SK-N-MC (cell line): Measurements from ENCODE around the gene PTRHD1.

ENCODE experiments used
- DNase-seq: peaks from one replicate; pipeline ENCODE4 v3.0.0-alpha.2; 2011; ENCODE audit warnings: low read depth, low spot score
- H3K27ac ChIP-seq: fragments of 200-600 bp; sonication (generic); 2 replicates; pipeline ENCODE4 v1.5.1; 2016; ENCODE audit warnings: mixed run types
- H3K36me3 ChIP-seq: fragments of 200-600 bp; sonication (generic); 2 replicates; pipeline ENCODE4 v1.6.1; 2017; ENCODE audit warnings: antibody characterized with exemption, low read length, mixed read lengths; ENCODE audit not compliant: insufficient read depth
- H3K4me3 ChIP-seq: fragments of 200-600 bp; sonication (generic); 2 replicates; pipeline ENCODE4 v1.5.1; 2016
- H3K9ac ChIP-seq: fragments of 200-600 bp; sonication (generic); 2 replicates; pipeline ENCODE4 v1.8.0; 2017; ENCODE audit warnings: mixed run types, mixed read lengths; ENCODE audit not compliant: insufficient read length
- H3K9me3 ChIP-seq: fragments of 200-600 bp; sonication (generic); 2 replicates; pipeline ENCODE4 v1.6.1; 2017; ENCODE audit warnings: low read depth, mild to moderate bottlenecking, antibody characterized with exemption, low read length, moderate library complexity, mixed read lengths
- EZH2 ChIP-seq: fragments of 200-600 bp; sonication (generic); IDR thresholded peaks from one replicate; pipeline ENCODE4 v1.6.1; 2017; ENCODE audit warnings: antibody characterized with exemption
- FOXP2 ChIP-seq: optimal IDR thresholded peaks from 2 replicates; pipeline ENCODE3; 2011; ENCODE audit warnings: mild to moderate bottlenecking, moderate library complexity; ENCODE audit not compliant: insufficient read depth; ENCODE audit errors: extremely low read length, control extremely low read depth
- POLR2AphosphoS5 ChIP-seq: IDR thresholded peaks from 2 replicates; pipeline ENCODE4 v1.6.1; 2012; ENCODE audit warnings: mild to moderate bottlenecking, low read depth, low read length, borderline replicate concordance

PTRHD1 gene

DNA sequence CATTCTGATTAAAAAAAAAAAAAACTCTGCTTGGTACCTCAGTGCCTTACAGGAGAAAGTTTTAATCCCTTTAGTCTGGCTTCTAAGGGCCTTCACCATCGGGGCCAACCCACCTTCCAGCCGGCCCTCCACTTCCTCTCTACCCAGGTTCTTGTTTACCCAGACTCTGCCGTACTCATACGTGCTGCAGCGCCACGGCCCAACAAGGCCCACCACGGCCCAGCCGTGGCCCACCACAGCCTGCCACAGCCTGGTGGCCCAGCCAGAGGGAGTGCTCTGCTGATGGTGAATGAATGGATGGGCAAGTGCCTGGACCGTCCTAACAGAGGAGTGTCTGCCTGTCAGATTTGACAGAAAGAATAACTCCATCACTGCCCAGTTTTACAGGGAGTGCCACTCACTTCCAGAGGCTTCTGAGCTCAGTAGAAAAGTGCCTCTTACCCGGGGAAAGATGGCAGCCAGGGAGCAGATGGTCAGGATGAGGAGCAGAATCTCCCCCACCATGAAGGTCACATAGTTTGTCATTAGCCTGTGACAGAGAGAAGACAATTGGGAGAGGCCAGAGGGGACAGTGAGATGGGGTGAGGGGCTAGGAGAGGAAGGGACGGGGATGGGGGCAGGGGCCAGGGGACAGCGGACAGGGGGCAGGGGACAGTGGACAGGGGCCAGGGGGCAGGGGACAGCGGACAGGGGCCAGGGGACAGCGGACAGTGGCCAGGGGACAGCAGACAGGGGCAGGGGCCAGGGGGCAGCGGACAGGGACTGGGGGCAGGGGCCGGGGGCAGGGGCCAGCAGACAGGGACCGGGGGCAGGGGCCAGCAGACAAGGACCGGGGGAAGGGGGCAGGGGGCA, 38.3 kb upstream of the PTRHD1 start:
- Histone ChIP-seq H3K36me3 (no peaks in the 10 kb centered on the region), H3K27ac (no peak overlapping the region), H3K9me3 (no peaks in the 10 kb centered on the region), H3K9ac (no peak overlapping the region), H3K4me3 (no peak overlapping the region)
- no peak for DNase-seq
- no peak for TF ChIP-seq EZH2
- no peak for TF ChIP-seq POLR2AphosphoS5
- no peak for TF ChIP-seq FOXP2

DNA sequence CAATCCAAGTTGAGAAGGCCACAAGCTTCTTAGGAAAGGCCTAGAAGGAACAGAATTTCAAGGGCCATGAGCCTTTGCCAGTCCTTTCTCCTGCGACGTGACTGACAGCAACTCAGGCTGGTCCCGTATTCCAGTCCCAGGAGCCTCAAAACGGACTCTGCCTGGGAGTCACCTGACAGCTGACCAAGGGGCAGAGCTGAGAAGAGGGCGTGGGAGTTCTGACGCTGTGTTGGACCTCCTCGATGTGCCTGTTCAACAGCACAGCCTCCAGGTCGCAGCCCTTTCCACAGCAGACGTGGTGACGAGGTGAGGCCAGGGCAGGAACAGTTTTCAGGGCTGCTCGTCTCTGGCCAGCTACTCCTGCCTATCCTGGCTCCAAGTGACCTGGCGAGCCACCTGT, 37.6 kb upstream of the PTRHD1 start:
- no peak overlapping the region for H3K9ac ChIP-seq
- H3K9me3 ChIP-seq, result no peaks in the 10 kb centered on the region
- DNase-seq, result no peak
- no peaks in the 10 kb centered on the region for H3K36me3 ChIP-seq
- TF ChIP-seq FOXP2 (no peak), EZH2 (no peak), POLR2AphosphoS5 (no peak)
- H3K4me3 ChIP-seq, result no peak overlapping the region
- no peak overlapping the region for H3K27ac ChIP-seq

DNA sequence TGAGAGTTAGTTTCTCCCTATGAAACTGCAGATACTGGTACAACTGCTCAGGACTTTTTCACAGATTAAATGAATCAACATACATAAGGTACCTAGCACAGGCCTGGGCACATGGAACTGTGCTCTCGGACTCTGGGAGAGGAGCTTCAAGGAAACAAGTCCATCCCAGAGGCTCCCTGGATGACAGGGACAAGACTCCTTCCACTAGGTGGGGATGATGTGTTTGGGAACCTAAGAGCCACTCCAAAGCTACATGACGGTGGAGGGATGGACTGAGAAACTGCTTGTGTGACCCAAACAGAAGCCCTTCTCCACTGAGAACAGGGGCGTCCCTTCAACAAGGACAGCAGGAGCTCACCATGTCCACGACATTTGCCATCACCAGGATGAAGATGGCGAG, 37.2 kb upstream of the PTRHD1 start:
- no peak for TF ChIP-seq FOXP2
- no peak for DNase-seq
- no peaks in the 10 kb centered on the region for H3K9me3 ChIP-seq
- H3K36me3 ChIP-seq, result no peaks in the 10 kb centered on the region
- no peak overlapping the region for H3K9ac ChIP-seq
- H3K27ac ChIP-seq, result no peak overlapping the region
- H3K4me3 ChIP-seq, result no peak overlapping the region

DNA sequence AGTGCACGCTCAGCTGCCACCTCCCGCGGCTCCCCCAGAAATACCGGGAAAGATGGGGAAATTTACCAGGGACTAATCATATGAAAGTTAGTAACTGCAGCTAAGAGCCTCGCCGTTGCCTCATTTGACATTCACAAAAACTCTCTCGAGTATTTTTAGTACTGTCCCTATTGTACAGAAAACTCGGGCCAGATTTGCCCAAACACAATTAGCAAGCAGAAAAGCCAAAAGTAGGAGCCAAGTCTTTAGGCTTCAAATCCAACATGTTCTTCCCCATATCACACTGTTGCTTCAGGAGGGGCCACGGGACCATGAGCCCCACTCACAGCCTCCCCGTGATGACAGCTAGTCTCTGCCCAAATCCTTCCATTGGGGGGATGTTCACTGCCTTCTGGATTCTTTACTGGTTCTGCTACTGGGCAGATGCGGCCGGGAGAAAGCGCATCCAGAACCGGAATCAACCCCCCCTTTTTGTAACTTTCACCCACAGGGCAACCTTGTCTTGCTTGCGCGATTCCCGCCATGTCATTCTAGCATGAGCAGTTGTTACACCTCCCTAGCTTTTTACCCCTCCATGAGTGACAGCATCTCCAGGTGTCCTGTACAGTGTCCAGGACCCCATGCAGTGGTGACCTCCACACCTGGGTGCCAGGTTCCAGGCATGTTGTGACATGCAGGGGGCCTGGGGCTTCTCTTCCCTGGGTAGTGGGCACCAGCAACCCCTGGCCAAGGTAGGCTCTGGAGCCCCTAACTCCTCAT, 35.2 kb upstream of the PTRHD1 start:
- Histone ChIP-seq H3K9ac (no peak overlapping the region), H3K36me3 (peaks cover 4% of the 10 kb centered on the region; the same call in 1 of the 2 replicates)
- TF ChIP-seq EZH2, result no peak
- TF ChIP-seq FOXP2, result no peak
- no peak for TF ChIP-seq POLR2AphosphoS5

DNA sequence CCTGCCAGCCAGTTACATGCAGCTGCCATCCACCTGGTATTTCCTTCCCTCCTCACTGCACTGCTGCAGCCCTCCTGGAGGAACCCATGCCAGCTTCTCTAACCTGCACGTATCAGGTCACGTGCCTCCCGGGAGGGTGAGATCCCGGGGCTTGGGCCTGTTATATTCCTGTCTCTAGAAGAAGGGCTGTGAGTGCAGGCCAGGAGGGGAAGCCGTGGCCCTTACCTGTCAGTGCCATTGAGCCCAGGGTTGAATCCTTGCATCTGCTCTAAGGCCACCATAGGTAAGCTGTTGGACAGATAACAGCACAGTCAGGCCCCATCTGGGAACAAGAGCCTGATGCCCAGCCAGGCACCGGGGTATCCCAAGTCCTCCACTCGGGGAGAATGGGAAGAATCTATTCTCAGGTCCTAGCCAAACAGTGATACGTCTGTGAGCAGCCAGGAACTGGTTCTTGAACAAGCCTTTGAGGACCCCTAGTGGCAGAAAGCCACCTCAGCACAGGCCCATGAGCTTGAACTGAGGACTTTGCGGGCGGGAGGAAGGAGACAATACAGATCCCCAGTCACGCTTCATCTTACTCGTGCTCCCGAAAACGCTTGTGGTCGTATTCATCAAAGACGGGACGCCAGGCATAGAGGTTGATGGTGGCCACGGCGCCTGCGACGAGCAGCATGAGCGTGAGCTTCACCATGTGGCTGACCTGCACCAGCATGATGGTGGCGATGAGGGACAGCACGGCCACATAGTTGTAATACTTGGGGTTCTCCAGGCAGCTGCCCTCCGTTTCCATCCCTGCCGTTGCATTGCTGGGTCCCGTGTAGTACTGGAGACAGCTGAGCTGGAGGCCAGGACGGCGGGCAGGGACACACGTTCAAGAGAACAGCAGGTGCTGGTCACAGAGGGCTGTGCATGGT, 34.4 kb upstream of the PTRHD1 start:
- Histone ChIP-seq H3K27ac (no peak overlapping the region), H3K9me3 (no peaks in the 10 kb centered on the region), H3K9ac (no peak overlapping the region), H3K4me3 (peak overlapping the region; percentile 57), H3K36me3 (peaks cover 5% of the 10 kb centered on the region; the same call in 1 of the 2 replicates)
- DNase-seq, result peak; percentile 83
- no peak for TF ChIP-seq EZH2
- TF ChIP-seq POLR2AphosphoS5, result peak; percentile 50

More for the DNA sequence above, 35.2 kb upstream of the PTRHD1 start:
- no peak overlapping the region for H3K27ac ChIP-seq
- peak overlapping the region; percentile 57; the same call in 1 of the 2 replicates for H3K4me3 ChIP-seq
- DNase-seq, result no peak
- no peaks in the 10 kb centered on the region for H3K9me3 ChIP-seq

DNA sequence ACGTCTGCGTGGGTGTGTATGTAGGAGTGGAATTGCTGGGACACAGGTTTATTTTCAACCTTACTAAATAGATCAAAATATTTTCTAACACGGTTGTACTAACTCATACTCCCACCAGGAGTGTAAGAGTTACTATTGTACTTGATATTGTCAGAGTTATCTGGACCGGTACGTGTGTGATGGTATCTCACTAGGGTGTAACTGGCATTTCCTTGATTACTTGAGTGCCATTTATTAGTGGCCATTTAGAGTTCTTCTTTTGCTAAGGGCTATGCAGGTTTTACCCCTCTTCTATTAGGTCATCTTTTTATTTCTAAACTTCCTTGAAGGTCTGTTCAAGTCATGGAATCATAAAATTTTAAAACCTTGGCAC, 33.6 kb upstream of the PTRHD1 start:
- DNase-seq, result no peak
- Histone ChIP-seq H3K4me3 (no peak overlapping the region), H3K9me3 (no peaks in the 10 kb centered on the region), H3K36me3 (peaks cover 10% of the 10 kb centered on the region; the same call in 1 of the 2 replicates), H3K27ac (no peak overlapping the region), H3K9ac (no peak overlapping the region)
- TF ChIP-seq EZH2, result no peak
- no peak for TF ChIP-seq POLR2AphosphoS5
- no peak for TF ChIP-seq FOXP2

DNA sequence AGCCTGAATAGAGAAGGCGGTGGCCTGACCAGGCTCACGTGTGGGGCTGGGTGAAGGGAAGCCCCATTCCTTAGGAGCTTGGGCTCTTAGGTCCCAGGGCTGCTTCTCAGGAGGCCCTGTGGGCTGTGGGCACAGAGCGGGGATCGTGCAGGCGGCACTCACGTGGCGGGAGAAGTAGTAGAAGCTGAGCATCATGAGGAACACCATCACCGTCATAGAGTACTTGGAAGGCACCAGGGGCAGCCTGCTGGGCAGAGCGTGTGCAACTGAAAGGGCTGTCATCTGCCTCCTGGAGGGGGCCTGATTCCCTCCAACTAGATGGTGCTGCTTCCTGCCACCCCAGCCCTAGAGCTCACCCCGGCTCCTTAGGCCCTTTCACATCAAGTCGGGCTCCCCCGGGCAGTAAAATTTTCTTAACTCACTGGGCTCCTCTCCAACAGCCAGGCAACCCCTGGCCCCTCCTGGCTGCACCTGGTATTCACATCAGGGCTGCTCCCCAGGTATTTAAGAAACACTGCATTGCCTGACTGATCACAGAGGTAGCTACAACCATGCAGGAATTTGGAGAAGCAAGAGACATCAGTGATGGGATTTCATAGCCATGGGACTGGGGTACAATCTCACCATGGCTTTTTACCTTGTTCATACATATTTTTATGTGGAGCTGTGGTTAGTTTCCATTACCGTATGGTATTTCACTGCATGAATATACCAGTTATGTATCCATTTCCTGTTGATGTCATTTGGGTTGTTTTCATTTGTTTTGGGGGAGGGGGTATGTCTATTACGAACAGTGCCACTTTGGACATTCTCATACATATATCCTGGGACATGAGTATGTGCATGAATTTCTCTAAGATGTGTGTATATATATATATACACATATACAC, 32.9 kb upstream of the PTRHD1 start:
- Histone ChIP-seq H3K9me3 (no peaks in the 10 kb centered on the region), H3K27ac (no peak overlapping the region), H3K9ac (no peak overlapping the region), H3K36me3 (peaks cover 15% of the 10 kb centered on the region; the same call in 1 of the 2 replicates), H3K4me3 (no peak overlapping the region)
- no peak for TF ChIP-seq FOXP2
- TF ChIP-seq POLR2AphosphoS5, result no peak
- no peak for TF ChIP-seq EZH2
- no peak for DNase-seq
